Liver (tissue), 3 donors: ENCODE results near the gene IGSF8.

Experiments used
- EGR1 ChIP-seq, 2 donors: IDR thresholded peaks; 2 replicates each; pipeline ENCODE4 v1.6.1; 2016 to 2018; ENCODE audit warnings: antibody characterized with exemption in 2 of 2, low read depth in 2 of 2
- GABPA ChIP-seq, 2 donors: IDR thresholded peaks in 1 of 2; conservative IDR thresholded peaks in 1 of 2; 2 replicates each; pipeline ENCODE4 v1.6.1; 2016; ENCODE audit warnings: antibody characterized with exemption in 2 of 2, mild to moderate bottlenecking in 1 of 2, moderate library complexity in 1 of 2
- HNF4G ChIP-seq: IDR thresholded peaks from 2 replicates; pipeline ENCODE4 v1.6.1; 2016; ENCODE audit warnings: antibody characterized with exemption
- JUND ChIP-seq, 2 donors: IDR thresholded peaks; 2 replicates each; pipeline ENCODE4 v1.6.1; 2016; ENCODE audit warnings: antibody characterized with exemption in 2 of 2
- RAD21 ChIP-seq, 2 donors: IDR thresholded peaks; 2 replicates each; pipeline ENCODE4 v1.6.1; 2016; ENCODE audit warnings: antibody characterized with exemption in 2 of 2, mild to moderate bottlenecking in 2 of 2
- SP1 ChIP-seq: IDR thresholded peaks from 2 replicates; pipeline ENCODE4 v1.6.1; 2018; ENCODE audit warnings: antibody characterized with exemption, mild to moderate bottlenecking
- TAF1 ChIP-seq: conservative IDR thresholded peaks from 2 replicates; pipeline ENCODE4 v1.6.1; 2016; ENCODE audit warnings: antibody characterized with exemption, mild to moderate bottlenecking
- YY1 ChIP-seq: IDR thresholded peaks from 2 replicates; pipeline ENCODE4 v1.6.1; 2016; ENCODE audit warnings: antibody characterized with exemption, mild to moderate bottlenecking
- TF ChIP-seq, protein P1 (sequence below): IDR thresholded peaks from 2 replicates; pipeline ENCODE4 v1.6.1; 2016; ENCODE audit warnings: antibody characterized with exemption, mild to moderate bottlenecking
- TF ChIP-seq, protein P2 (sequence below): fragments of 150-350 bp; IDR thresholded peaks from 2 replicates; pipeline ENCODE4 v1.5.1; 2017; ENCODE audit warnings: improper control_type of control experiment, low read depth, low read length; ENCODE audit not compliant: missing input control
- TF ChIP-seq, protein P3 (sequence below): IDR thresholded peaks from 2 replicates; pipeline ENCODE4 v1.6.1; 2016; ENCODE audit warnings: antibody characterized with exemption
- TF ChIP-seq, protein P4 (sequence below): IDR thresholded peaks from 2 replicates; pipeline ENCODE4 v1.6.1; 2016; ENCODE audit warnings: antibody characterized with exemption
- TF ChIP-seq, protein P5 (sequence below): IDR thresholded peaks from 2 replicates; pipeline ENCODE4 v1.6.1; 2016; ENCODE audit warnings: antibody characterized with exemption
- donor health status: healthy.
- donor health status: healthy.

DNA sequence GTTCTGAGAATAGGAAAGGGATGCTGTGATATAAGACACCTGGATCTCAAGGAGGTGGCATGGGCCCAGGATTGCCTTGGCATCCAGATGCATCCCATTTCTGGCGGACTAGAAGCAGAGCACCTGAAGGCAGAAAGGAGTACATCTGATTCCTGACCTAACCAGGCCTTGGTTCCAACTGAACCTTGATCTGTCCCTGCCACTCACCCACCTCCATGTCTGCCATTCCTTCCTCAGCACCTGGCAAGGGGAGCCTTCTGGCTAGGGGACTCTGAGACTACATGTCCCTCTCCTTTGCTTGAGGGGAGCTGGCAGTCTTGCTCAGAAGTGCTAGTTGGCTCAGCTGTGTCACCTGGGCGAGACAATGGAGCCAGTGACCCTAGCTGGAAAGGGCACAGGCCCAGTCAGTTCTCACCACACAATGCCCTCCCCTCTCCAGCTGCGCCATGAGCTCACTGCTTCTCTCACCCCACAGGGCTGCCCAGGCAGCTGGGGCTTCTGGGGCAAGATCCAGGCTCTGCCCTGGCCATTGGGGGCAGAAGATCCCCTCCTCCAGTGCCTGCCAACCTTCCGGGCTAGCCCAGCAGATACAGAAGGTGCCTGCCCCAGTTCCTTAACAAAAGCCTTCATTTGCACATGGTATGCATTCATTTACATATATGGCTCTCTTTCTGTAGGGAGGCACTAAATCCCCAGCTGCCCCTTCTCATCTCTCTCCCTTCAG is 2.9 kb downstream of the IGSF8 start:
- TF ChIP-seq, protein P1, sequence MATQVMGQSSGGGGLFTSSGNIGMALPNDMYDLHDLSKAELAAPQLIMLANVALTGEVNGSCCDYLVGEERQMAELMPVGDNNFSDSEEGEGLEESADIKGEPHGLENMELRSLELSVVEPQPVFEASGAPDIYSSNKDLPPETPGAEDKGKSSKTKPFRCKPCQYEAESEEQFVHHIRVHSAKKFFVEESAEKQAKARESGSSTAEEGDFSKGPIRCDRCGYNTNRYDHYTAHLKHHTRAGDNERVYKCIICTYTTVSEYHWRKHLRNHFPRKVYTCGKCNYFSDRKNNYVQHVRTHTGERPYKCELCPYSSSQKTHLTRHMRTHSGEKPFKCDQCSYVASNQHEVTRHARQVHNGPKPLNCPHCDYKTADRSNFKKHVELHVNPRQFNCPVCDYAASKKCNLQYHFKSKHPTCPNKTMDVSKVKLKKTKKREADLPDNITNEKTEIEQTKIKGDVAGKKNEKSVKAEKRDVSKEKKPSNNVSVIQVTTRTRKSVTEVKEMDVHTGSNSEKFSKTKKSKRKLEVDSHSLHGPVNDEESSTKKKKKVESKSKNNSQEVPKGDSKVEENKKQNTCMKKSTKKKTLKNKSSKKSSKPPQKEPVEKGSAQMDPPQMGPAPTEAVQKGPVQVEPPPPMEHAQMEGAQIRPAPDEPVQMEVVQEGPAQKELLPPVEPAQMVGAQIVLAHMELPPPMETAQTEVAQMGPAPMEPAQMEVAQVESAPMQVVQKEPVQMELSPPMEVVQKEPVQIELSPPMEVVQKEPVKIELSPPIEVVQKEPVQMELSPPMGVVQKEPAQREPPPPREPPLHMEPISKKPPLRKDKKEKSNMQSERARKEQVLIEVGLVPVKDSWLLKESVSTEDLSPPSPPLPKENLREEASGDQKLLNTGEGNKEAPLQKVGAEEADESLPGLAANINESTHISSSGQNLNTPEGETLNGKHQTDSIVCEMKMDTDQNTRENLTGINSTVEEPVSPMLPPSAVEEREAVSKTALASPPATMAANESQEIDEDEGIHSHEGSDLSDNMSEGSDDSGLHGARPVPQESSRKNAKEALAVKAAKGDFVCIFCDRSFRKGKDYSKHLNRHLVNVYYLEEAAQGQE = no peak
- TF ChIP-seq, protein P2, sequence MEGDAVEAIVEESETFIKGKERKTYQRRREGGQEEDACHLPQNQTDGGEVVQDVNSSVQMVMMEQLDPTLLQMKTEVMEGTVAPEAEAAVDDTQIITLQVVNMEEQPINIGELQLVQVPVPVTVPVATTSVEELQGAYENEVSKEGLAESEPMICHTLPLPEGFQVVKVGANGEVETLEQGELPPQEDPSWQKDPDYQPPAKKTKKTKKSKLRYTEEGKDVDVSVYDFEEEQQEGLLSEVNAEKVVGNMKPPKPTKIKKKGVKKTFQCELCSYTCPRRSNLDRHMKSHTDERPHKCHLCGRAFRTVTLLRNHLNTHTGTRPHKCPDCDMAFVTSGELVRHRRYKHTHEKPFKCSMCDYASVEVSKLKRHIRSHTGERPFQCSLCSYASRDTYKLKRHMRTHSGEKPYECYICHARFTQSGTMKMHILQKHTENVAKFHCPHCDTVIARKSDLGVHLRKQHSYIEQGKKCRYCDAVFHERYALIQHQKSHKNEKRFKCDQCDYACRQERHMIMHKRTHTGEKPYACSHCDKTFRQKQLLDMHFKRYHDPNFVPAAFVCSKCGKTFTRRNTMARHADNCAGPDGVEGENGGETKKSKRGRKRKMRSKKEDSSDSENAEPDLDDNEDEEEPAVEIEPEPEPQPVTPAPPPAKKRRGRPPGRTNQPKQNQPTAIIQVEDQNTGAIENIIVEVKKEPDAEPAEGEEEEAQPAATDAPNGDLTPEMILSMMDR = no peak
- TF ChIP-seq RAD21 (IDR thresholded peaks at IDR 0.05) = no peak
- no peak for TF ChIP-seq TAF1
- no peak for TF ChIP-seq HNF4G
- TF ChIP-seq, protein P3, sequence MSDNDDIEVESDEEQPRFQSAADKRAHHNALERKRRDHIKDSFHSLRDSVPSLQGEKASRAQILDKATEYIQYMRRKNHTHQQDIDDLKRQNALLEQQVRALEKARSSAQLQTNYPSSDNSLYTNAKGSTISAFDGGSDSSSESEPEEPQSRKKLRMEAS = no peak
- TF ChIP-seq, protein P4, sequence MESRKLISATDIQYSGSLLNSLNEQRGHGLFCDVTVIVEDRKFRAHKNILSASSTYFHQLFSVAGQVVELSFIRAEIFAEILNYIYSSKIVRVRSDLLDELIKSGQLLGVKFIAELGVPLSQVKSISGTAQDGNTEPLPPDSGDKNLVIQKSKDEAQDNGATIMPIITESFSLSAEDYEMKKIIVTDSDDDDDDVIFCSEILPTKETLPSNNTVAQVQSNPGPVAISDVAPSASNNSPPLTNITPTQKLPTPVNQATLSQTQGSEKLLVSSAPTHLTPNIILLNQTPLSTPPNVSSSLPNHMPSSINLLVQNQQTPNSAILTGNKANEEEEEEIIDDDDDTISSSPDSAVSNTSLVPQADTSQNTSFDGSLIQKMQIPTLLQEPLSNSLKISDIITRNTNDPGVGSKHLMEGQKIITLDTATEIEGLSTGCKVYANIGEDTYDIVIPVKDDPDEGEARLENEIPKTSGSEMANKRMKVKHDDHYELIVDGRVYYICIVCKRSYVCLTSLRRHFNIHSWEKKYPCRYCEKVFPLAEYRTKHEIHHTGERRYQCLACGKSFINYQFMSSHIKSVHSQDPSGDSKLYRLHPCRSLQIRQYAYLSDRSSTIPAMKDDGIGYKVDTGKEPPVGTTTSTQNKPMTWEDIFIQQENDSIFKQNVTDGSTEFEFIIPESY = no peak
- TF ChIP-seq, protein P5, sequence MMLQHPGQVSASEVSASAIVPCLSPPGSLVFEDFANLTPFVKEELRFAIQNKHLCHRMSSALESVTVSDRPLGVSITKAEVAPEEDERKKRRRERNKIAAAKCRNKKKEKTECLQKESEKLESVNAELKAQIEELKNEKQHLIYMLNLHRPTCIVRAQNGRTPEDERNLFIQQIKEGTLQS = no peak
- no peak for TF ChIP-seq SP1
- TF ChIP-seq JUND (IDR thresholded peaks at IDR 0.05) = no peak
- peak; percentile 43 for TF ChIP-seq YY1
- no peak for TF ChIP-seq GABPA (IDR thresholded peaks at IDR 0.05 in 1 of 2, conservative IDR thresholded peaks at IDR 0.05 in 1 of 2)
- no peak for TF ChIP-seq EGR1 (IDR thresholded peaks at IDR 0.05; ENCODE audit: low read depth in 2 of 2)
